ENCODE data around the gene BTF3. TPM values are rescaled to one million over a fixed set of nuclear protein-coding genes. Genes with fewer than 3 reads are reported as not detected.
A peak's percentile ranks its signal among the peaks of the same experiment; 100 is the strongest.
"Not testable (repeated sequence)": the region's sequence is repeated elsewhere in the genome, so short reads cannot be mapped to it uniquely, and the experiment has no call there.

Gene BTF3
- total RNA-seq, 4 donors from 2014 or later: 361 to 435 (median 392) TPM

DNA sequence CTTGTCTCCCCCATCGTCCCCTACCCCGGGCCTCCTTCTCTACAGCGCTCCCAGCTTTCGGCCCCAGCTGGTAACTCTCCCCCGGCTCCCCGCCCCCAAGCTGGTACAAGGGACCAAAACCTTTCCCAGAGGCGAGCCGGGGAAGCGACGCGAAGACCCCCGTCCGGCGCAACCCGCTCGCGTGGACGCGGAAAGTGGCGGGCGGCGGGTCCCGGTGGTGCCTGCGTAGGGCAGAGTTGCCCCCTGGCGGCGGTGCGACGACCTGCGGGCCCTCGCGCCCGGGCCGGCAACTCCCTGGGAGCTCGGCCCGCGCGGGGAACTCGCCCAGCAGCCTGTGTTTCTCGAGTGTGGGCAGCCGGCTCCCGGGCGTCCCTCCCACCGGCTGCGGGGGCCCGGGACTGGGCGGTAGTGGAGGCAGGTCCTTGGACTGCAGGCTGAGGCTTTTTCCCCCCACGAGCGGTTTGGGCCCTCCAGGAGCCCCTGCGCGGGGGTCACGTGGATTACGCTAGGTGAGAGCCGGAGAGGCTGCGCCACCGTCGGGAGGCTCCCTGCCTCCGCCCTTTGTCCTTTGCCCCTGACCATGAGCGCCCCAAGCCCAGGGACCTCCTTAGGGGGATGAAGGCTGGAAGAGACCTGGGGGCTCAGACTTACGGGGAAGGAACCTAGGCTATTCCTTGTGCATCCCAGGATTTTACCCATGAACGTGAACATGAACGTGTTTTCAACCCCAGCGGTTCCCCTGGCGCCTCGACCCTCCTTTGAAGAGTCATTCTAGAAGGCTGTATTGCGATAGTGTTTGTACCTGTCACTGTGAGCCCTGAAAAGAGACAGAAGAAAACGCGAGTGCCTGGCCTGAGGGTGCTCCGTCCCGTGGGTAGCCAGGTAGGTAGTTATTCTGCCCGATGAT, 46.8 kb upstream of the BTF3 start:
- Histone ChIP-seq H3K9me3 (no peaks in the 10 kb centered on the region), H3K27me3 (peaks cover 4 to 86% of the 10 kb centered on the region in 2 donors), H3K36me3 (no peaks in the 10 kb centered on the region), H3K27ac (no peak overlapping the region), H3K4me1 (peaks cover 0 to 41% (median 9%) of the 10 kb centered on the region in 4 donors), H3K4me3 (peak overlapping the region; percentile 6 to 49 (median 29))
- 10 to 12% methylated on average over 32 to 51 of the region's 70 CpGs for WGBS, 2 donors
- no peak for TF ChIP-seq POLR2A (IDR thresholded peaks at IDR 0.05)
- TF ChIP-seq, protein P1, sequence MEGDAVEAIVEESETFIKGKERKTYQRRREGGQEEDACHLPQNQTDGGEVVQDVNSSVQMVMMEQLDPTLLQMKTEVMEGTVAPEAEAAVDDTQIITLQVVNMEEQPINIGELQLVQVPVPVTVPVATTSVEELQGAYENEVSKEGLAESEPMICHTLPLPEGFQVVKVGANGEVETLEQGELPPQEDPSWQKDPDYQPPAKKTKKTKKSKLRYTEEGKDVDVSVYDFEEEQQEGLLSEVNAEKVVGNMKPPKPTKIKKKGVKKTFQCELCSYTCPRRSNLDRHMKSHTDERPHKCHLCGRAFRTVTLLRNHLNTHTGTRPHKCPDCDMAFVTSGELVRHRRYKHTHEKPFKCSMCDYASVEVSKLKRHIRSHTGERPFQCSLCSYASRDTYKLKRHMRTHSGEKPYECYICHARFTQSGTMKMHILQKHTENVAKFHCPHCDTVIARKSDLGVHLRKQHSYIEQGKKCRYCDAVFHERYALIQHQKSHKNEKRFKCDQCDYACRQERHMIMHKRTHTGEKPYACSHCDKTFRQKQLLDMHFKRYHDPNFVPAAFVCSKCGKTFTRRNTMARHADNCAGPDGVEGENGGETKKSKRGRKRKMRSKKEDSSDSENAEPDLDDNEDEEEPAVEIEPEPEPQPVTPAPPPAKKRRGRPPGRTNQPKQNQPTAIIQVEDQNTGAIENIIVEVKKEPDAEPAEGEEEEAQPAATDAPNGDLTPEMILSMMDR (IDR thresholded peaks at IDR 0.05): peak; percentile 77 to 98 (median 96)
- peak in 1 of 2 donors; percentile 65 for DNase-seq (ENCODE audit: low spot score in 2 of 2)

DNA sequence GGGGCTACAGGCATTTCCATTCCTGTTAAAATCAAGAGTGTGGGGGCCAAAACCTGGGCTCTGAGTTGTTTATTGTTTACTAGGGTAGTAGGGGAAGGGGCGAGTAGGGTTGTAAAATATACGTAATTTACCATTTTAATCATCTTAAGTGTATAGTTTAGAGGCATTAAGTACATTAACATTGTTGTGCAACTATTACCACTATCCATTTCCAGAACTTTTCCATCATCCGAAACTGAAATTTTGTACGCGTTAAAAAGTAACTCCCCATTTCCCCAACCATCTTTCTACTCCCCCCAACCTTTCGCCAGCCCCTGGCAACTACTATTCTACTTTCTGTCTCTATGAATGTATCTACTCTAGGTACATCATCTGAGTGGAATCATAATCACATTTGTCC, 46.0 kb upstream of the BTF3 start:
- TF ChIP-seq, protein P1 (IDR thresholded peaks at IDR 0.05): no peak
- no peak for TF ChIP-seq EP300 (IDR thresholded peaks at IDR 0.05)
- TF ChIP-seq POLR2A (IDR thresholded peaks at IDR 0.05): no peak
- no peaks in the 10 kb centered on the region for H3K9me3 ChIP-seq
- no peak for DNase-seq (ENCODE audit: low spot score in 2 of 2)
- H3K4me3 ChIP-seq: no peak overlapping the region
- no peak overlapping the region for H3K27ac ChIP-seq
- H3K36me3 ChIP-seq: no peaks in the 10 kb centered on the region
- WGBS, 2 donors: 73 to 74% methylated on average over 6 of the region's 6 CpGs
- peaks cover 4 to 90% of the 10 kb centered on the region in 2 donors for H3K27me3 ChIP-seq
- peaks cover 0 to 37% (median 7%) of the 10 kb centered on the region in 4 donors for H3K4me1 ChIP-seq

DNA sequence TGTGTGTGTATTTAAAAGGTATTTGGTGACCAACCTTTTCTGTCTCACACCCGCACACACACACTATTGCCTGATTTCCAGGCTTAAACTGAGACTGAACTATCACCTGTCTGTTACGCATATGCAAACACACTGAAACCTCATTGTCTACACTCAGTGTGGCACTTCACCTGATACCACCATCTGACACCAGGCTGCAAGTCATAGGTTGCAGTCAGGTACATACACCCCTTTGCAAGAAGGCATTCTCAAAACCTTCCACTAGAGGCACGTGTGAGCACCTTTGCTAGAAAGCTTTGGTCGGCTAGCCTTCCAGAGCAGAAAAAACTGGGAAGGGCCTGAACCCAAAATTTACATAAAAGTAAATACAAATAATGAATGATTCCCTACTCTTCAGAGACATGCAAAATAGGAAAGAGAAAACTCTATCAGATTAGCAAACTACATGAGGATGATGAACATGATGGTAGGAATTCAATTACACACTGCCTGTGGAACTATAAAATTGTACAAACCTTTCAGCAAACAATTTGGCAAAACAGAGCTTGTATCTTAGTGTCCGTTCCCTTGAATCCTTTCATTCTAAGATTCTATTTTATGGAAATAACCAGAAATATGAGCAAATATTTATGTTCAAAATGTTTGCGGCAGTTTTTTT, 43.7 kb upstream of the BTF3 start:
- H3K27ac ChIP-seq: no peak overlapping the region
- peaks cover 0 to 3% (median 0%) of the 10 kb centered on the region in 4 donors for H3K9me3 ChIP-seq
- no peaks in the 10 kb centered on the region for H3K36me3 ChIP-seq
- H3K27me3 ChIP-seq: peaks cover 0 to 82% of the 10 kb centered on the region in 2 donors
- no peak overlapping the region for H3K4me3 ChIP-seq
- TF ChIP-seq EP300 (IDR thresholded peaks at IDR 0.05): no peak
- TF ChIP-seq, protein P1 (IDR thresholded peaks at IDR 0.05): peak; percentile 56 to 64 (median 57)
- 50 to 51% methylated on average over 6 of the region's 6 CpGs for WGBS, 2 donors
- H3K4me1 ChIP-seq: peaks cover 0 to 24% (median 3%) of the 10 kb centered on the region in 4 donors
- DNase-seq (ENCODE audit: low spot score in 2 of 2): no peak

DNA sequence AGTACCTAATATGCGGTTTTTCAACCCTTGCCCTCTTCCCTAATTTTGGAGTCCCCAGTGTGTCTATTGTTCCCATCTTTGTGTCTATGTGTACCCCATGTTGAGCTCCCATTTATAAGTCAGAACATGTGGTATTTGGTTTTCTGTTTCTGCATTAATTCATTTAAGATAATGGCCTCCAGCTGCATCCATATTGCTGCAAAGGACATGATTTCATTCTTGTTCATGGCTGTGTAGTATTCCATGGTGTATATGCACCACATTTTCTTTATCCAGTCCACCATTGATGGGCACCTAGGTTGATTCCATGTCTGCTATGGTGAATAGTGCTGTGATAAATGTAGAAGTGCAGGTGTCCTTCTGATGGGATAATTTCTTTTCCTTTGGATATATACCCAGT, 41.8 kb upstream of the BTF3 start:
- H3K27ac ChIP-seq; H3K36me3 ChIP-seq; H3K4me1 ChIP-seq; DNase-seq (ENCODE audit: low spot score in 2 of 2); H3K4me3 ChIP-seq; H3K9me3 ChIP-seq: not testable (repeated sequence)
- H3K27me3 ChIP-seq: peaks cover 0 to 64% of the 10 kb centered on the region in 2 donors
- WGBS, 2 donors: 82 to 90% methylated on average over 1 of the region's 1 CpG

DNA sequence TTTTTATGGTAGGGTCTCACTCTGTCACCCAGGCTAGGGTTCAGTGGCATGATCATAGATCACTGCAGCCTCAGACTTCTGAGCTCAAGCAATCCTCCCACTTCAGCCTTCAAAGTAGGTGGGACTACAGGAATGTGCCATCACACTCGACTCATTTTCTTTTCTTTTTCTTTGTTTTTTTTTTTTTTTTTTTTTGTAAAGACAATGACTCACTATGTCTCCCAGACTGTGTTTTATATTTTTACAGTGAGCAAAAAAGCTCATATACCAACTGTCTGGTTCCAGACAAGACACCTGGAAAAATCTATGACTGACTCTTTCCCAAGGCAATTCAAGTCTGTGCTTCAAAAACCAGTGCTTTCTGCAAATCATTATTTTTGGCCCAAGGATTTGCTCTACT, 38.9 kb upstream of the BTF3 start:
- no peak for DNase-seq (ENCODE audit: low spot score in 2 of 2)
- peaks cover 0 to 5% (median 0%) of the 10 kb centered on the region in 4 donors for H3K4me1 ChIP-seq
- no peak overlapping the region for H3K4me3 ChIP-seq
- 21 to 31% methylated on average over 1 of the region's 1 CpG for WGBS, 2 donors
- no peak overlapping the region for H3K27ac ChIP-seq
- TF ChIP-seq EP300 (IDR thresholded peaks at IDR 0.05): no peak
- TF ChIP-seq POLR2A (IDR thresholded peaks at IDR 0.05): no peak
- TF ChIP-seq, protein P1 (IDR thresholded peaks at IDR 0.05): no peak
- H3K36me3 ChIP-seq: no peaks in the 10 kb centered on the region
- peaks cover 0 to 35% of the 10 kb centered on the region in 2 donors for H3K27me3 ChIP-seq
- peaks cover 0 to 3% (median 0%) of the 10 kb centered on the region in 4 donors for H3K9me3 ChIP-seq
